B cell (primary cell): ENCODE measurements around the gene IFT43. TPM values are rescaled to one million over a fixed set of nuclear protein-coding genes. Genes with fewer than 3 reads are reported as not detected.
A peak's percentile ranks its signal among the peaks of the same experiment; 100 is the strongest.

Source experiments
- ATAC-seq: fragments of 200-7000 bp; cut with Tn5 transposase; one replicate; pipeline ENCODE4 v1.10.0; 2021; ENCODE audit warnings: low read depth, mild to moderate bottlenecking, moderate number of reproducible peaks, moderate library complexity
- CTCF ChIA-PET: fragments of 350-600 bp; sonication (Branson Sonifier 250); formaldehyde crosslinking; loops from one replicate; lab custom pipeline; 2021; ENCODE audit warnings: antibody characterized with exemption, inconsistent platforms; lab: Charles Lee
- POLR2A ChIA-PET: fragments of 350-600 bp; sonication (Branson Sonifier 250); formaldehyde crosslinking; loops from one replicate; lab custom pipeline; 2021; ENCODE audit warnings: antibody characterized with exemption; lab: Charles Lee
- DNase-seq: peaks from one replicate; pipeline ENCODE4 v3.0.0; 2013
- H2AFZ ChIP-seq: 2 replicates; pipeline ENCODE4 v1.6.1; 2012; ENCODE audit warnings: mild to moderate bottlenecking, low read depth, low read length; ENCODE audit not compliant: insufficient read depth, poor library complexity, severe bottlenecking
- H3K27ac ChIP-seq, 2 donors: 1 replicate in 1 of 2; 2 replicates in 1 of 2; pipeline ENCODE4 v1.5.1; 2012 to 2013; ENCODE audit warnings: low read length in 2 of 2, mild to moderate bottlenecking in 2 of 2, moderate library complexity in 1 of 2
- H3K27me3 ChIP-seq, 4 experiments: fragments of 200-600 bp in 1 of 4; sonication (generic) in 1 of 4; replicated peaks in 1 of 4; 1 replicate in 2 of 4; 2 replicates in 2 of 4; pipeline versions ENCODE4 v1.6.1 to v1.7.0; 2013 to 2016; ENCODE audit warnings: low read length in 3 of 4, mild to moderate bottlenecking in 2 of 4, mixed read lengths in 1 of 4, moderate library complexity in 1 of 4; ENCODE audit not compliant: insufficient read depth in 4 of 4, control insufficient read depth in 3 of 4; ENCODE audit errors: control extremely low read depth in 1 of 4
- H3K36me3 ChIP-seq, 2 experiments: replicated peaks in 1 of 2; 1 replicate in 1 of 2; 2 replicates in 1 of 2; pipeline versions ENCODE4 v1.6.1 to v1.7.1; 2013; ENCODE audit warnings: low read length in 1 of 2; ENCODE audit not compliant: insufficient read depth in 2 of 2, control insufficient read depth in 1 of 2; ENCODE audit errors: control extremely low read depth in 1 of 2, extremely low read depth in 1 of 2
- H3K4me1 ChIP-seq, 2 donors: fragments of 200-600 bp in 1 of 2; sonication (generic) in 1 of 2; 1 replicate in 1 of 2; 2 replicates in 1 of 2; pipeline versions ENCODE4 v1.5.1 to v1.6.1; 2013 to 2017; ENCODE audit warnings: low read length in 2 of 2; ENCODE audit not compliant: control insufficient read depth in 2 of 2, insufficient read depth in 2 of 2
- H3K4me2 ChIP-seq: replicated peaks from 2 replicates; pipeline ENCODE3; 2012; ENCODE audit warnings: mild to moderate bottlenecking, low read depth, low read length; ENCODE audit not compliant: poor library complexity, severe bottlenecking
- H3K4me3 ChIP-seq, 5 experiments: fragments of 200-600 bp in 1 of 5; sonication (generic) in 1 of 5; 1 replicate in 3 of 5; 2 replicates in 2 of 5; pipeline versions ENCODE4 v1.5.1 to v1.7.0; 2011 to 2016; ENCODE audit warnings: low read length in 4 of 5, mild to moderate bottlenecking in 4 of 5, low read depth in 2 of 5, control low read depth in 1 of 5, moderate library complexity in 1 of 5; ENCODE audit not compliant: insufficient read depth in 1 of 5; ENCODE audit errors: control extremely low read depth in 1 of 5, extremely low read depth in 1 of 5
- H3K79me2 ChIP-seq: fragments of 200-600 bp; sonication (generic); one replicate; pipeline ENCODE4 v1.6.0; 2016; ENCODE audit warnings: low read length; ENCODE audit not compliant: control insufficient read depth, insufficient read depth
- H3K9ac ChIP-seq: fragments of 200-600 bp; sonication (generic); 2 replicates; pipeline ENCODE4 v1.6.1; 2017; ENCODE audit warnings: mild to moderate bottlenecking, low read length, moderate library complexity
- H3K9me3 ChIP-seq, 3 donors: one replicate each; pipeline versions ENCODE4 v1.6.1 to v1.7.1; 2013; ENCODE audit warnings: low read length in 2 of 3; ENCODE audit not compliant: control insufficient read depth in 2 of 3, insufficient read depth in 1 of 3; ENCODE audit errors: control extremely low read depth in 1 of 3
- H4K20me1 ChIP-seq: 2 replicates; pipeline ENCODE4 v1.6.0; 2012; ENCODE audit warnings: mild to moderate bottlenecking, low read length; ENCODE audit not compliant: insufficient read depth, control insufficient read depth, poor library complexity, severe bottlenecking
- H3K27ac Mint-ChIP-seq: one replicate; pipeline ENCODE4 v1.8.0; 2021; ENCODE audit warnings: mixed read lengths
- H3K27me3 Mint-ChIP-seq: one replicate; pipeline ENCODE4 v1.8.0; 2021; ENCODE audit warnings: mixed read lengths
- H3K4me1 Mint-ChIP-seq: one replicate; pipeline ENCODE4 v1.8.0; 2021; ENCODE audit warnings: mixed read lengths
- H3K4me3 Mint-ChIP-seq: one replicate; pipeline ENCODE4 v1.8.0; 2021; ENCODE audit warnings: mixed read lengths
- H3K9me3 Mint-ChIP-seq: one replicate; pipeline ENCODE4 v1.8.0; 2022; ENCODE audit warnings: mixed read lengths; ENCODE audit not compliant: insufficient read depth
- CTCF ChIP-seq: fragments of 200-600 bp; IDR thresholded peaks from one replicate; pipeline ENCODE4 v1.8.0; 2022; ENCODE audit warnings: antibody characterized with exemption, mild to moderate bottlenecking
- EZH2 ChIP-seq: IDR thresholded peaks from 2 replicates; pipeline ENCODE4 v1.6.1; 2012; ENCODE audit warnings: borderline replicate concordance, low read depth, mild to moderate bottlenecking, moderate library complexity, low read length; ENCODE audit not compliant: insufficient read depth, poor library complexity, severe bottlenecking
- WGBS: methylation state at CpG from one replicate; pipeline ENCODE4 v1.1.5; 2013; ENCODE audit warnings: missing lambda C conversion rate; ENCODE audit not compliant: insufficient coverage; 5-methylcytosine and 5-hydroxymethylcytosine counted together
- intact Hi-C: fragments of 100-400 bp; cut with micrococcal nuclease; formaldehyde crosslinking; loops from one replicate; pipeline ENCODE4 v1.10.0; 2022
- polyA plus RNA-seq: library from polyadenylated mRNA; depleted of rRNA; stranded (reverse); fragments of >200 nt; gene quantifications from 2 replicates; pipeline ENCODE4 v1.2.3, GENCODE V29; 2012
- total RNA-seq, 2 donors: library from RNA; stranded (reverse); fragments of 120-200 nt in 1 of 2; gene quantifications; 1 replicate in 1 of 2; 2 replicates in 1 of 2; pipeline versions ENCODE4 v1.2.3 to v1.2.4, GENCODE V29; 2013 to 2022

Gene IFT43
- total and polyA plus RNA-seq, 2 donors (not counting 1 experiment from before 2014, with no cell fraction given): 14.7 to 21.5 TPM

GRCh38 chr14:75983019-75983358 lies 2.6 kb upstream of the IFT43 start:
- no peaks in the 10 kb centered on the region for H4K20me1 ChIP-seq
- WGBS: 35% methylated on average over 4 of the region's 7 CpGs
- Mint-ChIP-seq H3K4me1 (peaks cover 48% of the 10 kb centered on the region), H3K27me3 (no peaks in the 10 kb centered on the region), H3K9me3 (no peaks in the 10 kb centered on the region), H3K27ac (peak overlapping the region; percentile 70), H3K4me3 (peak overlapping the region; percentile 89)
- H3K9ac ChIP-seq: peak overlapping the region; percentile 39
- H3K79me2 ChIP-seq: peaks cover 10% of the 10 kb centered on the region
- intact Hi-C loops: loop anchor here (10.0 kb wide), 2 partner anchors 1342 to 1968 kb away; partner anchors contain the start of genes BBOF1, ENTPD5, GSTZ1 and POMT2
- DNase-seq (no peak), ATAC-seq (no peak)
- TF ChIP-seq CTCF (no peak), EZH2 (no peak)
- H3K4me2 ChIP-seq: peak overlapping the region; percentile 98
- H3K9me3 ChIP-seq: no peaks in the 10 kb centered on the region
- ChIA-PET CTCF (interaction anchor here (0.6 to 15.2 kb wide), 30 partner anchors 9 to 410 kb away, joined by 3 to 376 read pairs (median 4); partner anchors contain the start of gene FLVCR2), POLR2A (interaction anchor here (0.8 to 1.1 kb wide), 2 partner anchors 77 to 225 kb away, joined by 3 read pairs; no protein-coding TSS in a partner anchor)
- no peak overlapping the region for H3K27ac ChIP-seq
- H3K36me3 ChIP-seq: no peaks in the 10 kb centered on the region
- H3K4me1 ChIP-seq: peaks cover 36 to 51% of the 10 kb centered on the region in 2 donors
- no peaks in the 10 kb centered on the region for H3K27me3 ChIP-seq
- H3K4me3 ChIP-seq: peak overlapping the region in 4 of 5 experiments; percentile 45 to 87 (median 78)
- peak overlapping the region; percentile 98 for H2AFZ ChIP-seq

- Mint-ChIP-seq H3K4me1 (peaks cover 32% of the 10 kb centered on the region), H3K27ac (peak overlapping the region; percentile 37), H3K27me3 (no peaks in the 10 kb centered on the region), H3K9me3 (no peaks in the 10 kb centered on the region), H3K4me3 (peak overlapping the region; percentile 90)
- intact Hi-C loops: loop anchor here (1.0 to 10.0 kb wide), 5 partner anchors 167 to 1970 kb away; partner anchors contain the start of genes BBOF1, CIPC, ENTPD5 and ERG28
- POLR2A ChIA-PET: no interaction called here
- Histone ChIP-seq H3K9me3 (no peaks in the 10 kb centered on the region), H2AFZ (no peak overlapping the region), H4K20me1 (no peaks in the 10 kb centered on the region), H3K27ac (no peak overlapping the region), H3K79me2 (peaks cover 10% of the 10 kb centered on the region), H3K4me3 (no peak overlapping the region), H3K4me1 (peaks cover 20 to 34% of the 10 kb centered on the region in 2 donors), H3K36me3 (no peaks in the 10 kb centered on the region), H3K9ac (no peak overlapping the region), H3K4me2 (no peak overlapping the region), H3K27me3 (no peaks in the 10 kb centered on the region)
- no peak for ATAC-seq
- no peak for TF ChIP-seq CTCF
- TF ChIP-seq EZH2: no peak
- 100% methylated on average over 1 of the region's 2 CpGs for WGBS
- CTCF ChIA-PET: interaction anchor here (1.0 to 15.2 kb wide), 4 partner anchors 8 to 407 kb away, joined by 3 to 376 read pairs (median 100); no protein-coding TSS in a partner anchor
- no peak for DNase-seq
These were observed 889 bp upstream of the IFT43 start for GRCh38 chr14:75984674-75985073.
